ENCODE data around the gene GLS2.
A peak's percentile ranks its signal among the peaks of the same experiment; 100 is the strongest.
"Not testable (repeated sequence)": the region's sequence is repeated elsewhere in the genome, so short reads cannot be mapped to it uniquely, and the experiment has no call there.

GLS2 gene

DNA sequence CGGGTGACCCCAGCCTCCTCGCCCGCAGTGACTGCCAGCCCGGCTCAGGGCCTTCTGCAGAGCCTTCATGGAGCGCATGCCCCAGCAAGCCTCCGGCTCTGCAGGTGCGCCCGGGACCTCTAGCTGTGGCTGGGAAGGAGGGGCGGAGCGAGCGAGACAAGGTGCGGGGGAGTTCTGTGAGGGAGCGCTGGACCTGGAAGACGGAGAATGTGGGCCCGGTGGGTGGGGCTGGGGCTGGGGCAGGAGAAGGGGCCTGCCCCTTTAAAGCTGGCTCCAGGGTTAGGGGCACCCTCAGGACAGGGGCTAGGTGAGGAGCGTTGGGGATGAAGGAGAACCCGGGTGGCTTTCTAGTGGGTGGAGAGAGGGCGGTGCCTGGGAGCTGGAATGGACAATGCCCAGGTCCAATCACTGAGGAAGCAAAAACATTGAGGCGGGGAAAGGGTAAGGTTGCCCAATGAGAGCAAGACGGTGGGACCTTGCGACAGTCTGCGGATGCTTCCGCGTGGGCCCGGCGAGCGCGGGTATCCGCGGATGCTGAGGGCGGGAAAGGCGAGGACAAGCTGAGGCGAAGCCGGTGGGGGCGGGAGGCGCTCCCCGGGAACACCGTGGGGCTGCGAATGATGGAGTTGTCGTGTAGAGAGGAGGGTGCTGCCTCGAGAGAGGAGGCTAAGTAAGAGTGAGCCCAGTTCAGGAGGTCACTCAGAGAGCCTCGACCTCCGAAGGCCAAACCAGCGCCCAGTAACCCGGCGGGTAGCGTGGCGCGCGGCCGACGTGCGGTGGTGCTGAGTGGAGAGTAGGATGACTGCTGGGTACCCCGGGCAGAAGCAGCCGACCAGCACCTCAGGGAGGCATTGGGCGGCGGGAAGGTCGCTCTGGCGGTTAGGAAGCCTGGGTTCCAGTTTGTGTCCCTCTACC, at the start of gene GLS2:
GLS2 (minus strand) TSS at position 121 of the 915 bp plus-strand sequence; CDS start at position 78, 43 bp downstream.
- DNase-seq = peak; percentile 73

- DNase-seq = no peak
Observed at GRCh38 chr12:56537546-56537945, 49.6 kb upstream of the GLS2 start.

- no peak for DNase-seq
Observed at GRCh38 chr12:56530390-56531055, 42.6 kb upstream of the GLS2 start.

GRCh38 chr12:56529656-56530055, 41.7 kb upstream of the GLS2 start:
- DNase-seq = no peak

DNA sequence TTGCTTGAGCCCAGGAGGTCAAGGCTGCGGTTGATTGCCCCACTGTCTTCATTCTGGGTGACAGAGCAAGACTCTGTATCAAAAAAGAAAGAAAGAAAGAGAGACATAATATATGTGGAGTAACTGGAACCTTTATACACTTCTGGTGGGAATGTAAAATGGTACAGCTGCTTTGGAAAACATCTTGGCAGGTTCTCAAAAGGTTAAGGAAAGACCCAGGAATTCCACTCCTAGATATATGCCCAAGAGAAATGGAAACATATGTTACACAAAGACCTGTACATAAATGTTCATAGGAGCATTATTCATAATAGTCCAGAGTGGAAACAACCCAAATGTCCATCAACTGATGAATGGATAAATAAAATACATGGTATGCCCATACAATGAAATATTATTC, 40.9 kb upstream of the GLS2 start:
- no peak for DNase-seq

DNA sequence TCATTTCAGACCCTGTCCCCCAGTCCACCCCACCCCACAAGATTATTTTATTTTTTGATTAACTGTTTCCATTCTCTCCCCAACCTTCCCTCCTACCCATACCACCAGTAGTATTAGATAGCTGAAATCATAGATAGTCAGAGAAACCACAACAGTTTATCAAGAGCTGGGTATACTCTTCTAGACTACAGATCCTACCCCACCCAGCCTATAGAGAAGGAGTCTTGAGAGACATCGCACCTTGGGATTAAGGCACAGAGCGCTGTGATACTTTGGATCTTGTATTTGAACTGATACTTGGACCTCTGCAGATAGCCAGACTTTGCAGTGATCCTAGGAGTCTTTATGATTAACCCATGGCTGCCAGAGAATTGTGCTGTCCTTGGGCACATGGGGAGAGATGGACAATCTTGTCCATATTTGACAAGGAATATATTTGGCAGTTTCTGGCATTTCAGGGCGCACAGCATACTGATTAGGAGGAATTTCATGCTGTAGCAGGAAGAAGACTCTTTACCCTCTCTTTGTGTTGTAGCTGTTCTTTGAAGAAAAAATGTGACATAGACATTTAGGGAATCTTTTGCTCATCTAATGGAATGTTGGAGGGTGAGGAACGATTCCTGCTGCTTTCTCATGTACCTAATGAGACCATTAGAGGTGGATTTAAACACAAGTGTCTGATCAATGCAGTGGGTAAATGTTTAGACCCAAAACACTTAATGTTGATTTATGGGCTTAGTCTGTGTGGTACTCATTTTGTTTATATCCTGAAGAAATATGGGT, 34.6 kb upstream of the GLS2 start:
- DNase-seq = no peak

- peak; percentile 93 for DNase-seq
Observed at GRCh38 chr12:56521590-56522371, 33.8 kb upstream of the GLS2 start, which contains the start of gene RBMS2. TSS of gene RBMS2 (plus strand) at chr12:56521820. CDS start at chr12:56522024, 204 bp downstream.

DNA sequence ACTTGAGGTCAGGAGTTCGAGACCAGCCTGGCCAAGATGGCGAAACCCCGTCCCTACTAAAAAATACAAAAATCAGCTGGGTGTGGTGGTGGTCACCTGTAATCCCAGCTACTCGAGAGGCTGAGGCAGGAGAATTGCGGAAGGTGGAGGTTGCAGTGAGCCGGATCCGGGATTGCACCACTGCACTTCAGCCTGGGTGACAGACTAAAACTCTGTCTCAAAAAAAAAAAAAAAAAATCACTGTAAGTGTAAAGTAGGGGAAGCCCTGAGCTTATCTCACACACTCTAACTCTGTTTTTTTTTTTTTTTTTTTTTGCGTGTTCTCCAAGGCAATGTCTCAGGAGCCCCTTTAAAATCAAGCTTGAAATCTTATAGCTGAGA, 33.2 kb upstream of the GLS2 start:
- DNase-seq = no peak

GRCh38 chr12:56520506-56520905, 32.5 kb upstream of the GLS2 start:
- no peak for DNase-seq

GRCh38 chr12:56520048-56520447, 32.1 kb upstream of the GLS2 start:
- no peak for DNase-seq

DNA sequence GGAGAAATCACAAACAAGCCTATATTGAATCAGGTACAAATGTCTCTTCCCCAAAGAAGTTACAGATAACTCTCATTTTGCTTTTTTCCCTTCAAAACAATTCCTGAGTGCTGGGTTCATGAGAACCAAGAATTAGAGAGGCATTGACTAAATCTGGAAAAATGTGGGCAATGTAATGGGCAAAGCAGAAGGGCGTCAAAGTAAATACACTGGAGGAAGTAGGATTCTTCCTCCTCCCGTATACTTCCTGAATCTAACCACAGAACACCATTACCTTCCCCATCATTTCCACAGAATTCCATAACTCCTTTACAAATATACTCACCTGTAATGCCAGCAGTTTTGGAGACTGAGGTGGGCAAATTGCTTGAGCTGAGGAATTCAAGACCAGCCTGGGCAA, 30.6 kb upstream of the GLS2 start:
- DNase-seq = no peak

DNA sequence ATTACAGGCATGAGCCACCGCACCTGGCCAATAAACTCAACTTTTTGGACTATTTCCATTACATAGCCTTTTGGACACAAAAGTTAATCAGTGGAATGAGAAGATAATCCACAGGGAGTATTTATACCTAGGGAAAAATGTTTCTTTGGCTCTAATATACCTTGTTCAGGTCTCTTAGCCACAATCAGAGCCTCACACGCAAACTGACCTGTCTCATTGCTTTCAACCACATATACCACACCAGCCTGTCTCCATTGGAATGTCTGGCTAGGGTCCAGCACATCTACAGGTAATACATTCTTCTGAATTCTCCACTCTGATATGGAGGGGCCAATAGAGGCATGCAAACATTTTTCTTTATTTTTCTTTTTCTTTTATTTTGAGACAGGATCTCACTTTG, 29.9 kb upstream of the GLS2 start:
- DNase-seq = no peak

GRCh38 chr12:56514014-56514318, 26.0 kb upstream of the GLS2 start:
- DNase-seq = not testable (repeated sequence)

DNA sequence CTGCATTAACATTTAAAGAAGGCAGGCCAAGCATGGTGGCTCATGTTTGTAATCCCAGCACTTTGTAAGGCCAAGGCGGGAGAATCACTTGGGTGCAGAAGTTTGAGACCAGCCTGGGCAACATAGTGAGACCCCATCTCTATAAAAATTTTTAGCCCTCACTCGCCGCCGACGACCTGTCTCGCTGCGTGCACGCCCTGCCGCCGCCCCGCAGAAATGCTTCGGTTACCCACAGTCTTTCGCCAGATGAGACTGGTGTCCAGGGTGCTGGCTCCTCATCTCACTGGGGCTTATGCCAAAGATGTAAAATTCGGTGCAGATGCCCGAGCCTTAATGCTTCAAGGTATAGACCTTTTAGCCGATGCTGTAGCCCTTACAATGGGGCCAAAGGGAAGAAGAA, 22.8 kb upstream of the GLS2 start:
- DNase-seq = no peak

DNA sequence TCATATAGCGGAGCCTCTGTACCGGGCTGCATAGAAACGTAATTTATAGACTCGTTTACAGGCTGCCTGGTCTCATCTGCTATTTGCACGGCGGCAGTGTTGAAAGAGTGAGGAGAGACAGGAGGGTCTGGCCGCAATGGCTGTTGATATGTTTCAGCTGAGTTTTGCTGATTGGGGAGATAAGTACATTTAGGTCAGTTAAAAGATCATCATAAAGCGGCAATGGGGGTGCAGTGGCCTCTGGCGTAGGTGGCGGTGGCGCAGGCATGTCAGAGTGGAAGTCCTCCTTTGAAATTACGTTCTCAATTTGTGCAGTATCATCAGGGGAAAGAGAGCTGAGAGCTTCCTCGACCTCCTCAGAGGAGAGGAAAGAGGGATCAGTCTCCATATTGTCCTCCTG, 11.9 kb upstream of the GLS2 start:
- DNase-seq = not testable (repeated sequence)

DNA sequence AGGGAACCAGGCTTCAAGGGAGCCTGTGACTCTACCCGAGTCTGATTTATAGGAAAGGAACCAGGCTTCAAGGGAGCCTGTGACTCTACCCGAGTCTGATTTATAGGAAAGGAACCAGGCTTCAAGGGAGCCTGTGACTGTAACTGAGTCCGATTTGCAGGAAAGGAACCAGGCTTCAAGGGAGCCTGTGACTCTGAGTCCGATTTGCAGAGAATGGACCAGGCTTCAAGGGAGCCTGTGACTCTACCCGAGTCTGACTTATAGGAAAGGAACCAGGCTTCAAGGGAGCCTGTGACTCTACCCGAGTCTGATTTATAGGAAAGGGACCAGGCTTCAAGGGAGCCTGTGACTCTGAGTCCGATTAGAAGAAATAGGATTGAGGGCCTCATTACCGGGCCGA, 11.5 kb upstream of the GLS2 start:
- DNase-seq = not testable (repeated sequence)

GRCh38 chr12:56498126-56498902, 10.4 kb upstream of the GLS2 start:
- DNase-seq = not testable (repeated sequence)

GRCh38 chr12:56496704-56497103, 8.7 kb upstream of the GLS2 start:
- peak; percentile 64 for DNase-seq

DNA sequence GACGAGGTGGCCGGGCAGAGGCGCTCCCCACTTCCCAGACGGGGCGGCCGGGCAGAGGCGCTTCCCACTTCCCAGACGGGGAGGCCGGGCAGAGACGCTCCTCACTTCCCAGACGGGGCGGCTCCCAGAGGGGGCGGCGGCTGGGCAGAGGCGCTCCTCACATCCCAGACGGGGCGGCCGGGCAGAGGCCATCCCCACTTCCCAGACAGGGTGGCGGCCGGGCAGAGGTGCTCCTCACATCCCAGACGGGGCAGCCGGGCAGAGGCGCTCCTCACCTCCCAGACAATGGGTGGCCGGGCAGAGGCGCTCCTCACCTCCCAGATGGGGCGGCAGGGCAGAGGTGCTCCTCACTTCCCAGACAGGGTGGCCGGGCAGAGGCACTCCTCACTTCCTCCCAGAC, 6.5 kb upstream of the GLS2 start:
- not testable (repeated sequence) for DNase-seq

GRCh38 chr12:56494106-56494415, 6.1 kb upstream of the GLS2 start:
- not testable (repeated sequence) for DNase-seq

DNA sequence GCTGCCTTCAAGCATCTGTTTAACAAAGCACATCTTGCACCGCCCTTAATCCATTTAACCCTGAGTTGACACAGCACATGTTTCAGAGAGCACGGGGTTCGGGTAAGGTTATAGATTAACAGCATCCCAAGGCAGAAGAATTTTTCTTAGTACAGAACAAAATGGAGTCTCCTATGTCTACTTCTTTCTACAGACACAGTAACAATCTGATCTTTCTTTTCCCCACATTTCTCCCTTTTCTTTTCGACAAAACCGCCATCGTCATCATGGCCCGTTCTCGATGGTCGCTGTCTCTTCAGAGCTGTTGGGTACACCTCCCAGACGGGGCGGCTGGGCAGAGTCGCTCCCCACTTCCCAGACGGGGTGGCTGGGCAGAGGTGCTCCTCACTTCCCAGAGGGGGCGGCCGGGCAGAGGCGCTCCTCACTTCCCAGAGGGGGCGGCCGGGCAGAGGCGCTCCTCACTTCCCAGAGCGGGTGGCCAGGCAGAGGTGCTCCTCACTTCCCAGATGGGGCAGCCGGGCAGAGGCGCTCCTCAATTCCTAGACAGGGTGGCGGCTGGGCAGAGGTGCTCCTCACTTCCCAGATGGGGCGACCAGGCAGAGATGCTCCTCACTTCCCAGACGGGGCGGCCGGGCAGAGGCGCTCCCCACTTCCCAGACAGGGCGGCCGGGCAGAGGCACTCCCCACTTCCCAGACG, 5.6 kb upstream of the GLS2 start:
- not testable (repeated sequence) for DNase-seq
